Stomach (tissue), 4 donors: ENCODE data around the gene OTUD3.

Source experiments
- POLR2A ChIP-seq, 4 donors: fragments of 450-650 bp; IDR thresholded peaks; one replicate each; pipeline ENCODE4 v1.6.1; 2016; ENCODE audit warnings: antibody characterized with exemption in 4 of 4, control low read depth in 2 of 4, mild to moderate bottlenecking in 1 of 4, moderate library complexity in 1 of 4
- POLR2AphosphoS5 ChIP-seq, 3 donors: sonication (generic); formaldehyde crosslinking; IDR thresholded peaks; one replicate each; pipeline ENCODE4 v1.6.1; 2016; ENCODE audit warnings: antibody characterized with exemption in 3 of 3

DNA sequence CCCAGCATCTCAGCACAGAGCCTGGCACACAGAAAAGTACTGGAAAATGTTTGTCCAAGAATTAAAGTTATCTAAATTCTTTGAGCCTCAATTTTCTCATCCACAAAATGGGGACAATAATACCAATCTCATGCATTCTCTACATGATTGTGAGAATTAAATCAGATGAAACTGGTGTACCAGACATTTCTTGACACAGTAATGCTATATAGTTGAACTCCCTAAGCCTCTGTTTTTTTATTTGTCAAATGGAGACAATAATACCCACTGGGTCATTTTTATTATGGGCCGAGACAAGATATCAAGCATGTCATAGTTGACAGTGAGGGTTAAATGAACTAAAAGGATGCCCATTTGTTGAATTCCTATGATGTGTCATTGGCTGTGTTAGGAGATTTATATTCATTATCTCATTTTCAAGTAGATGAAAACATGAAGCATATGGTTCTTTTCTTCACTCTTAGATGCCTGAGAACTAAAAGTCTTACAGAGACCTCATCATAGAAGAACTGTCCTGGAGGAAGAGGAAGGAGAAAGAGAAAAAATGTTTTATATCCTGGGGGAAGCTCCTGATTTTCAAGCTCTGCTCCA lies 17.5 kb upstream of the OTUD3 start:
- no peak for TF ChIP-seq POLR2AphosphoS5 (IDR thresholded peaks at IDR 0.05)
- TF ChIP-seq POLR2A (IDR thresholded peaks at IDR 0.05): no peak
